ENCODE measurements around the gene PFKFB1. TPM values are rescaled to one million over a fixed set of nuclear protein-coding genes. Genes with fewer than 3 reads are reported as not detected.

Gene PFKFB1
- not detected in 2 replicates for total RNA-seq (2014; rRNA removed; shearing (Covaris generic))

DNA sequence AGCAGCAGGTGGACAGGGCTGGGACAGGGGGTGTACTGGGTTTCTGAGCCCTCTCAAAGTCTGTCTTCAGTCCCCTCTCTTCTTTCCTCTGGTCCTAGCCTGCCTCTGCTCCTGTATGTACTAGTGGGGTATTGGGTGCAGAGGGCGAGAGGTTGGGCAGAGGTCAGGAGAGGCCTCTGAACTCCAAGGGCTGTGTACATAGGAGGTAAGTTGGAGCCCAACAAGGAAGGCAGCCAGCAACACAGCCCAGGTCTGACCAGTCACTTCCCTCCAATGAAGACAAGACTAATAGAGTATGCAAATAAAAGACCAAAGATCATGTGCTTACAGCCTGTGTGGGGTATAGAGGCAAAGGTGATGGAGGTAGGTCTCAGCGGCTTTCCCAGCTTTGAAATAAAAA, at the start of gene PFKFB1:
Gene PFKFB1, minus strand, starts transcription at position 90 of the 400 bp plus-strand sequence. CDS start 181 bp downstream, outside the sequence.
- no peak for DNase-seq (ENCODE audit: low spot score)

DNA sequence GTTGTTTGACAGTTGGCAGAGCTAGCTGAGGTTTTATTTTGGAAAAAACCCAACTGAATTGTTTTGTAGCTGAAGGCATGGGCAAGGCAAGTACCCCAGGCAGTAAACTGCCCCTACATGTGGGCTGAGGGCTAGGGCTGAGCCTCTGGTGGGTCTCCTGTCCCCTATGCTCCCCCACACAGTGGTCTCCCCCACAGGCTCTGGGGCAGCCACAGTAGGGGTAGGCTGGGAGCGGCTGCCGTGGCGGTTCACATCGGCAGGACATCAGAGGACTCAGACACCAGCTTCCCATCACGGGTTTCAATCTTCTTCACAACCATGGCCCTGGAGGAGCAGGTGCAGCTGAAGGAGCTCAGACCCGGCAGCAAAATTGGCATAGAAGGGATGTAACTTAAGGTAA, 47.5 kb upstream of the PFKFB1 start:
- DNase-seq (ENCODE audit: low spot score) = no peak

DNA sequence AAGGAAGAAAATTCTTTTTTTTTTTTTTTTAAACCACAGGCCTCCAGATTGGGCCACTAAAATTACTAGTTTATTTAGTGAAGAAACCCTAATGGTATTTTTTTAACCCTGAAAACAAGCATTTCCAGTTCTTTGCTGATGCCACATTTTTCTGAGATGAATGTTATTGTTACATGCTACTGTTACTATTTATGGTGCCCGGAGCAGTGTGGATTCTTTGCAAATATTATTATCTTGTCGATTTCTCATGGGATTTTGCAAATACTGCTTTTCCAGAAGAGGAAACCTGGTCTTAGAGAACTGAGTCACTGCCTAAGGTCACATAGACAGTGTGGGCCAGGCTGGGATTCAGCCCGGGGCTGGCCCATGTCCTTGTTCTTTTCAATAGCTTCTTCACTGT, 45.5 kb upstream of the PFKFB1 start:
- no peak for DNase-seq (ENCODE audit: low spot score)

DNA sequence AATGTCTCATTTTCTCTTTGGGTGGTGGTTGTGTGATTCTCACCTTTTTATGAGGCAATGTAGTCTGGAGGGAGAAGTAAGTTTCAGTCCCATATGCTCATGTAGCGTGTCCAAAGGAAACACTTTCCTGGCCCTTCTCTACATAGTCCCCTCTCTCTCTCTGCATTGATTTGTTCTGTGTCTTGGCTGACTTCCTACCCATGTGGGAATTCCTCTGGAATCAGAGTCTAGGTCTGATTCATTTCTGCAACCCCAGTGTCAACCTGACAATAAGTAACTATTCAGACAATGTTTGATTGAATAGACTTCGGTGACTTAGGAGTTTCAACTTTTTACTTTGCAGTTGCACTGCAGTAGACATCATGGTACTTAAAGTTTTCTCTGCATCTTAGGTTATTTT, 39.4 kb upstream of the PFKFB1 start:
- no peak for DNase-seq (ENCODE audit: low spot score)

DNA sequence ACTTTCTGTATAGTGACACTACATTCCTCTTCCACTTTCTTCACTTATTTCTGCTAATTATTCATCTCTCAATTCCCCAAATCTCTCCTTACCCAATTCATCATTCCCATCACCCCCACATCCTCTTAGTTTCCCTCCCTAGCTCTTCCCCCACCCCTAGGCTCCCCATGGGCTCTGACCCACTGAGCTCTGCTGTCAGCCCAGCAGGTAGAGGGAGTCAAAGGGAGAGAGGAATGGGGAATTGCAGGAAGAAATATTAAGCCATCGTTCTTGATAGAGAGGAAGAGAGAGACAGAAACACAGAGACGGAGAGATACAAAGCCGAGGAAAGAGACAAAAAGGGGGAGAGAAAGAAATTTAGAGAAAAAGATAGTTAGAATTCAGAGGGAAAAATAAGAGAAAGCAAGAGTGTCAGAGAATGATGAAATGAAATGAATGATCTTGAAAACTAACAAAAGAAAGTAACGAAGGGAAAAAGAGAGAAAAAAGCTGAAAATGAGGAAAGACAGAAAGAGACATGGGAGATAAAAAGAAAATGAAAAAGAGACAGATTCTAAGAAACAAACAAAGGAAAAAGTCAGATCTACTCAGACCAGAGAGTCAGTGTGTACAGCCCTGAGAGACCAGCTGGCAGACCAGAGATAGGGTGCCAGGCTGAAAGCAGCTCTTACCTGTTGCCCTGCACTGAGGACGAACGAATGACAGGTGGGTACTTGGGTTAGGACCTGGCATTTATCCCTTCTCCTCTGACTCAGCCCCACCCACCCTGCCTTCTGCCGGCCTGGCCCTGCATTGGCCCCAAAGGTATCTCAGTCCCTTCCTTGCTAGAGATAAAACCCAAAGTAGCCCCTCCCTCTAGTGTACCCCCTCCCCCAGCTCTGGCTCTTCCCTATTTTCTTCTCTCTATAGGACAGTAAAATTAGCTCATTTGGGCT, 36.5 kb upstream of the PFKFB1 start, which contains the start of gene ALAS2:
Gene ALAS2, minus strand, starts transcription at position 707 of the 935 bp plus-strand sequence. CDS start 4,977 bp downstream, outside the sequence.
- DNase-seq (ENCODE audit: low spot score) = no peak

DNA sequence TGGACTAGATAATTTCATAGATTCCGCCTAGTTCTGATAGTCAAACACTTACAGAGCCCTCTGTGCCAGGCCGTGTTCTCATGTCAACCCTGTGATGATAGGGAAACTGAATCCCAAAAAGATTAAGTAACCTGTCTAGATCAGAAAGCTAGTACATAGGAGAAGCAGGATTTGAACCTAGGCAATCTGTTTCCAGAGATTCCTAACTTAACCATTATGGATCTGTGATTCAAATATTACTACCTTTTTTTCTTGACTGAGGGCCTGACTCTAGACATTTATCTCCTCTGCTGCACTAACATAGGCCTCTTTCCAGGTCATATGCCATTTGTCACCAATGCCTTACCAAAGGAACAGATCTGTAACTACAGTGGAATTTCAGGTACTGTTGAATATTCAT, 35.3 kb upstream of the PFKFB1 start:
- no peak for DNase-seq (ENCODE audit: low spot score)

DNA sequence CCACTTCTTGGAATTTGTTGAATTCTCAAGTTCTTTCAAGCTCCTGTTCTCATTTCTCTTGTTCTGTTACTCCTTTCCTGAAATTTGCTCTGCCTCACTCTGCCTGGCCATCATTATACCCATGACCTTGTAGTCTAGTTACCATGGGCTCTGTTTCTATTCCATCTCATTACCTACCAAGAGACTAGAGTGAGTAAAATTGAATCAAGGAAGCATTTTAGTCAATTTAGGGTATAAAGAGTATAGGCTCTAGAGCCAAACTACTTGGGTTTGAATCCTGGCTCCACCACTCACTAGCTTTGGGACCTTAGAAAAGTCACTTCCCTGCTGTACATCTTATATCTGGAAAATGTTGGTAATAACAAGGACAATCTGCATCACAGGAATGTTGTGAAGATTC, 34.6 kb upstream of the PFKFB1 start:
- DNase-seq (ENCODE audit: low spot score) = no peak

DNA sequence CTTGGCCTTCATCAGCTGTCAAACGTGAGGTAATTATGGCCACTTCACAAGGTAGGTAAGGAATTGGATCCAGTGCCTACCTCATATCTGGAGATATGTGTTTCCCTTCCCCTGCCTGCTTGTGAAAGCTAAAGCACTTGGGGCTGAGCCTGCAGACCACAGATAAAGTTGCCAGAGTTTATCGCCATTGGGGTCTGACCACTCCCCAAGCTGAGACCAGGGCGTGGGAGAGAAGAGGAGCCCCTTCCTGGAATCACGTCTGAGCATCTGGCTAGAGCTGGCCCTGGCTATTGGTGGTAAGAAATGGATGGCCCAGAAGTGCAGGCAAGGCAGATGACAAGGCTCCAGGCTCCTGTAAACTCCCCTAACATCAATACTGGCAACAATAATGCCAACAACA, 34.1 kb upstream of the PFKFB1 start:
- DNase-seq (ENCODE audit: low spot score) = no peak

DNA sequence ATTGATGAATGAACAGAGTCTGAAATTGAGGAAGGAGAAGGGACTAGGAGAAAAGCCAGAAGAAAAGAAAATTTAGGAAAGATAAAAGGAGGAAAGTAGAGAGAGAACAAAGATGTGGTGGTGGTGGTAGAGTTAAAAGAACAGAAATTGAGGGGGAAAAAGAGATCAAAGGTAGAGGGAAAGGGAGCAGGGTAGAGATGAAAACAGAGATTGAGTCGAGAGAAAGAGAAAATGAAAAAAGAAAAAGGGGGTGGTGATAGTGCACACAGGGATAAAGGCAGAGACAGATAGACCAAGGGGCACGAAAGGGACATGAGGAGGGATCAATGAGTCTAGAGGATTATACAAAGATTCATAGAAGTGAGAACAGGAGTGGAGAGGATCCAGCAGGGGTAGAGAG, 32.9 kb upstream of the PFKFB1 start:
- no peak for DNase-seq (ENCODE audit: low spot score)

DNA sequence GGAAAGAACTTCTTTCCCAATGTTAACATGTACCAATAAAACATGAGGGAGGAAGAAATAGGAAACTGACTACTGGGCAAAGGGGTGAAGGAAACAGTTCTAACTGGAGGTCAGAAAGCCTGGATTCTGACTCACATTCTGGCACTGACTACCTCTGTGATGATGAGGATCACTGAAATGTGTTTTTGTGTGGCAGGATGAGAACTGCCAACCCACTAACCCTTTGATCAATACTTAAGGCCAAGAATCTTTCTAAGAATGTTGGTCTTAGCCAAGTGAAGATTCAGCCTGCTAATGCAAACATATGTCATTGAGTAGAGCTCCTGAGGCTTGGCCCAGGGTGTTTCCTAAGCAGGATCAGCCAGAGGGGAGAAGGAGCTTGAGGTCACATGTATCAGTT, 32.2 kb upstream of the PFKFB1 start:
- no peak for DNase-seq (ENCODE audit: low spot score)

DNA sequence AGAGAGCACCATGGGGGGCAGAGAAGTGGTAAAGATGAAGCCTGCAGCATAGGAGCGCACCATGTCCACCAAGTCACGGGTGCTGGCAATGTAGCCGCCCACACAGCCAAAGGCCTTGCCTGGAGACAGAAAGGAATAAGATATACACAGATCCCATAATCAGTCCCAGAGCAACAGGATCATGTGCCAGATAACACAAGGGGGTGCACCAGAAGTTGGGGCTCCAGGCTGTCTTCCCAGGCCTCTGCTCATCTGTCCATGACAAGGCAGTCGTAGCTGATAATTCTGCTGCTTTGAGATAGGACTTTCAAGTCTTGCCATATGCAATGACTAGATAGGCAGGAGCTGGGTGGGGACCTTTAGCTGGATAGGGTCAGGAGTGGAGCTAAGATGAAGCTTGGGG, 20.9 kb upstream of the PFKFB1 start:
- no peak for DNase-seq (ENCODE audit: low spot score)

DNA sequence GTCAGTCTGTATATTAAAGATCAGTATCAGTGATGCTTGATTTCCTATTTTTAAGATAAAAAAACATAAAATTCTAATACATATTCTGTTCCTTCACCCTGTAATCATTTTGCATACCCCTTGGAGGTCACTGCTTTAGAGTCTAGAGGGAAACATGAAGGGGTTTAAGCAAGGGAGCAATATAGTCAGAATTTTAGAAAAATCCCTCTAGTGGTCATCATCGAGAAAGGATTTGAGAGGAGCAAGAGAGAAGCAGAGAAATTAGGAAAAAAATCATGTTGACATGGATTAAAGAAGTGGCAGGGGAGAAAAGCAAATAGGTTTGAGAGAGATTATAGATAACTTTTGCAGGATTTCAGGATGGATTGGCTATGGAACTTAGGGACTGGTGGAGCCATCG, 17.3 kb upstream of the PFKFB1 start:
- DNase-seq (ENCODE audit: low spot score) = no peak

DNA sequence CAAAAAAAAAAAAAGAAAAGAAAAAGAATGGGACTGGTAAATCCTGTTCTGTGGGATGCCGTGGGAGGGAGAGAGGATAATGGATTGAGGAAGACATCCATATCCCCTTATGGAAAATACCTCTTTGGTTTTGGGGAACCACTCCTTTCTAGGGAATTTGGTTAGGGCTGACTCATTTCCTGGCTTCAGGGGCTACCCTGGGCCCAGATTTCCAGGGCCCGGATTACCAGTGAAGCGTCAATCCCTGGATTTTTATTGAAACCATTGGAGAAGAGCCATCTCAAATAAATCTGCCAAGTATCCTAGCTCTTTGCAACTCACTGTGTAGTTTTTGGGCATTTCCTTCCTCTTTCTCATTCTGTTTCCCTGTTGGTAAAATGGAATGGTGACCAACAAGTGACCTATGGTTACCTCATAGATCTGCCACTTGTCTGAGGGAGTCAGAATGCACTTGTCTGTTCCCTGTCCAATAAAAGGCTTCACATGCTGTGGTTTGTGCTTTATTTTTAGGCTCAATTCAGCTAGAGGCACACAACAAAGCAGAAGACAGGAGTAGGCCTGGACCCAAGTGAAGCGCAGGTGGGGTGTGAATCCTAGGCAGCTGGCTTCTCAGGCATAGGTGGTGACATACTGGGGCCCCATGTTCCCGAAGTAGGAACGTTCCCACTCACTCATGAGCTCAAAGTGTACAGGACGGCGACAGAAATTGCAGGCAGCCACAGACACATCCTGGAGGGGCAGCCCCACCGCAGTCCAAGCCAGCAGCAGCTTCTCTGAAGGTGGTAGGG, 14.8 kb upstream of the PFKFB1 start:
- DNase-seq (ENCODE audit: low spot score) = peak; percentile 83

DNA sequence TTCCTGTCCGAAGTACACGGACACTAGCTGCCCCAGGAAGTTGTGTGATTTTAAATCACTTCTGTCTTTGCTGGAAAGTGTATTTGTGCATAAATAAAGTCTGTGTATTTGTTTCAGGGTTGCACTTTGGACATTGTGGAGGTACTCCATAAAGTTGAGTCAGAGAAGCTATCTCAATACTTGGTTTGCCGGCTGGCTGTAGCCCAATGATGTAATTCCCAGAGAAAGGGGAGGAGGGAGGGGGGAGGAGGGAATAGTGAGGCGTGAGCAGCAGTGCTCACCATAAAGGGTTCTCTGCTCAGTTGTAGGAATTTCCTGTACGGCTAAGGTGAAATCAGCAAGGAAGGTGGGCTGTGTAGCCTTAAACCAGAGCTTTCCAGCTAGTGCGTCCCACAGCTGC, 13.7 kb upstream of the PFKFB1 start:
- DNase-seq (ENCODE audit: low spot score) = peak; percentile 65

DNA sequence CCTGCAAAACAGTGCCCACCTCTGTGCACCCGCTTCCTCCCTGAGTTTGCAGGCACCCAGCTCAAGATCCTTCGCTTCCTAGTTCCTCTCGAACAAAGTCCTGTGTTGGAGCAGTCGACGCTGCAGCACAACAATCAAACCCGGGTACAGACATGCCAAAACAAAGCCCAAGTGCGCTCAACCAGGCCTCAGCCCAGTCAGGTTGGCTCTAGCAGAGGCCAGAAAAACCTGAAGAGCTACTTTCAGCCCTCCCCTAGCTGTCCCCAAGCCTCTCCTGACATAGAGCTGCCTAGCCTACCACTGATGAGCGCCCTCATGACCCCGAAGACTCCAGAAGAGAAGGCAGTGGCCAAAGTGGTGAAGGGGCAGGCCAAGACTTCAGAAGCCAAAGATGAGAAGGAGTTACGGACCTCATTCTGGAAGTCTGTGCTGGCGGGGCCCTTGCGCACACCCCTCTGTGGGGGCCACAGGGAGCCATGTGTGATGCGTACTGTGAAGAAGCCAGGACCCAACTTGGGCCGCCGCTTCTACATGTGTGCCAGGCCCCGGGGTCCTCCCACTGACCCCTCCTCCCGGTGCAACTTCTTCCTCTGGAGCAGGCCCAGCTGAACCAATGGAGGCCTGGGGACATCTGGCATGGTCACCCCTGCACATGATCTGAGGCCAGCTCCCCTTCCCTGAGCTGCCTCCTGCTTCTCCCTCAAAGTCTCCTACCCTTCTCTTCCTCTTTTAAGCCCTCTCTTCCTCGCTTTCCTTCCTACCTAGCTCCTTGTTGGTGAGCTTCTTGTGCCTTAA, 13.0 kb upstream of the PFKFB1 start:
- DNase-seq (ENCODE audit: low spot score) = no peak

DNA sequence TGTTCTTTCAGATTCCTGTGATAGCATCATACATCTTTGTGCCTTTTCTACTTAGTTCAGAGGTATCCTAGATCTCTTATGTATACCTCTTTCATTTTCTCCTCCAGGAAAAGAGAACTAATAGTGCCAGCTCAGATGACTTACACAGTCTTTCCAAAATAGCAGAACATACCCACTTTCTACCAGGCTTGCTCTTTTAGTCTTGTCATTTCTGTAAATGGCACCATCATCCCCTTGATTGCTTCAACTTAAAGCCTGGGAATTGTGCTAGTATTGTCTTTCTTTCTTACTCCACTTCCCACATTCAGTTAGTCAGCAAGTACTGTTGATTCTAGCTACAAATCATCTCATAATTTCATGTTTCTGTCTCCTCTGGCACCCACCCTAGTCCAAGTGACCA, 11.3 kb upstream of the PFKFB1 start:
- DNase-seq (ENCODE audit: low spot score) = no peak

DNA sequence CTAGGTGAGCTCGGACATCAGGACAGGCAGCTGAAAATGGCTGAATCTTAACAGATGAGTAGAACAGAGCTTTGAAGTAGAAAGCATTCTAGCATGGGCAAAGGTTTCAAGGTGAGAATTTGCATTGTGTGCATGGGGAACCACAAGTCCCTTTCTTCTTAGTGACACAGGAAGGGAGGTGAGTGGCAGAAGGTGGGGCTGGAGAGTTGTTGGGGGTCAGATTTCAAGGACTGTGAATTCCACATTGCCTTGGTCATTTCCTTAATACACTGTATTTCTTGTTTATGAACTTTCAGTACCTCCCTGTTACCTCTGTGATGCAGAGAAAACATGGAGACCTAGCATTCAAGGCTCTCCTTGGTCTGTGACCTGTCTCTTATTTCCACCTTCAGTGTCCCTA, 10.2 kb upstream of the PFKFB1 start:
- DNase-seq (ENCODE audit: low spot score) = no peak

DNA sequence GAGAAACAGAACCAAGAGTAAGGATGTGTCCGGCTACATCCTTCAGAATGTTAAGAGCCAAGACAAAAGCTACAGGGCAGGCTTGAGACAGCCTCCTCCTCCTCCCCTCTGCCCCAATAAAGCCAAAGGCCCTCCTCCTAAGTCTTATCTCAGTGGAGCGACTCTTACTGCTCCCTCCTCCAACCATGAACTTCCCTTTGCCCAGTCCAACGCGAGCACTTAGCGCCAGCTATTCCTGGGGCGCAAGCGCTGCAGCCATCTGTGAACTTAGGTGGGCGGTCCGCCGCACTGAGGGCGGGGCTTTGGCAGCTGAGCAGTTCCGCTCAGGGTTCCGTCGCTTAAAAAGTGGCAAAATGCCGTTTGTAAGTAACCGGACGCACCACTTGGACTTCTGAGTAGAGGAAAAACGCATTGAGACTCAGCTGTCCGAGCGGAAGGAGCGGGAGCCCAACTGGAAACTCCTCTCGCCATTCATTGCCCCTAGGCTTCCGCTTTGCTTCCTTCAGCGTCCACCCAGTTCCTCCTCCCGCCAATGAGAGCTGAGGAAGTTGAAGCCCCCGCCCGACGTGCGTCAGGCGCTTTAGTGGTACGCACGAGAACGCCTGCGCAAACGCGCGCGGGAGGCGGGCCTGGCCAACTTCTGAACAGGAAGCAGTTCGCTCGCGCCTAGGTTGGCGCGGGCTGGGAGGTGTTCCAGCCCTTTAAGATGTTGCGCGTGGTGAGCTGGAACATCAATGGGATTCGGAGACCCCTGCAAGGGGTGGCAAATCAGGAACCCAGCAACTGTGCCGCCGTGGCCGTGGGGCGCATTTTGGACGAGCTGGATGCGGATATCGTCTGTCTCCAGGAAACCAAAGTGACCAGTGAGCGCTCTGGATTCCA, 6.0 kb upstream of the PFKFB1 start, which contains the start of gene APEX2:
Gene APEX2, plus strand, starts transcription at position 647 of the 882 bp plus-strand sequence. Its CDS starts 60 bp downstream, at position 707.
- DNase-seq (ENCODE audit: low spot score) = peak; percentile 89

DNA sequence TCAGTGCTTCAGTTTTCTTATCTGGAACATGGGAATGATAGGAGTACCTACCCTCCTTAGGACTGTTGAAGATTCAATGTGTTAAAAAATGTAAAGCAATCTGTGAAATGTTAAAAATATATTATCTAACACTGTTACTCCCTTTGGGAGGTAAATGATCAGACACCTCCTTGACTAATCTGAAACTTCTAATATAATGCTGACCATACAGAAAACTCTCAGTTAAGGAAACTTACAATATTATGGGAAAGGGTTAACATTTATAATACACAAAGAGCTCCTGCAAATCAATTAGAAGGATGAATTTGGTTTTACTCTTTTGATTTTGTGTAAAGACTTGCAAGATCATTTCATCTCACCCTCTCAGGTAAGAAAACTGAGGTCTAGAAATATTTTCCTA, 1.6 kb upstream of the PFKFB1 start:
- DNase-seq (ENCODE audit: low spot score) = no peak

DNA sequence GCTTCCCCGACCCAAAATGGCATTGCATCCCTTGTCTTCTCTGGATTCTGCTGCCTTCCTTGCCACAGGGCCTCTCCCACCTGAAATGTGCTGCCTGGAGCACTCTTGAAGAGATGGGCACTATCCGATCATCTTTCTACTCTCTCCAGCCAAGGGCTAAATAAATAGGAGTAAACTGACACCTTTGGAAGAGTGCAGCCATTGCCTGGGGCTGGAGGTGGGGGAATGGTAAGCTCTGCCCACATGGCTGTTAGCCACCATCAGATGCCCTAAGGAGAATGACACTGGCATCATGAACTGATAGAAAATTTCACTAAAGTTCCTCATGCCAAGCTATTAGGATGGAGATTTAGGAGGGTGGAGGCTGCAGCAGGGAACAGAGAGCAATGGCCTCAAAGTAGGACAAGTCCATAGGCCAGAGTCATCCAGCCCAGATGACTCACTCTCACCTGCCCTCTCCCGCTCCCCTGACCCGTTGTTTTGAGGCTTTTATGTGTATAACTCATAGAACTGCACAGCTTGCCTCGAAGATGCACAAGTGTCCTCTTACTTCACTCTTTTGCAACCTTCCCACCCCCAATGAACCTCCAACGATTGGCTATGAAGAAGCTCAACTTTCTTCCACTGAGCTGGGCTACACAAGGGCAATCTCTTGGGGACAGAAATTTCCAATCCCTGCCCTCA, 822 bp upstream of the PFKFB1 start:
- no peak for DNase-seq (ENCODE audit: low spot score)

All from A172 (cell line).